H1 (cell line): Measurements from ENCODE around the gene ZNF468. TPM values are rescaled to one million over a fixed set of nuclear protein-coding genes. Genes with fewer than 3 reads are reported as not detected.
"Not testable (repeated sequence)": the region's sequence is repeated elsewhere in the genome, so short reads cannot be mapped to it uniquely, and the experiment has no call there.

Experiments used
- CTCF ChIA-PET: fragments of 300-600 bp; sonication (Branson Sonifier 250); formaldehyde crosslinking; loops from one replicate; lab custom pipeline; 2021; ENCODE audit not compliant: partially characterized antibody; lab: Charles Lee
- POLR2A ChIA-PET: fragments of 300-600 bp; sonication (Branson Sonifier 250); formaldehyde crosslinking; loops from one replicate; lab custom pipeline; 2021; ENCODE audit warnings: inconsistent platforms; ENCODE audit not compliant: partially characterized antibody; lab: Charles Lee
- DNase-seq, 2 experiments: peaks; one replicate each; pipeline versions ENCODE4 v3.0.0 to v3.0.0-alpha.2; 2010 to 2022; ENCODE audit warnings: low spot score in 2 of 2, low read depth in 1 of 2, mixed read lengths in 1 of 2
- FAIRE-seq: peaks from 2 replicates; lab custom pipeline; 2011; peaks lifted over from hg19 to GRCh38; lab: Jason Lieb, UNC
- H2AFZ ChIP-seq: 2 replicates; pipeline ENCODE4 v1.8.1; 2012; ENCODE audit warnings: low read length, inconsistent platforms
- H2AK5ac ChIP-seq: 2 replicates; pipeline ENCODE4 v1.6.1; 2013; ENCODE audit warnings: low read depth, low read length
- H2BK120ac ChIP-seq: replicated peaks from 2 replicates; pipeline ENCODE3; 2013; ENCODE audit warnings: low read depth, low read length, inconsistent platforms
- H2BK12ac ChIP-seq: 2 replicates; pipeline ENCODE4 v1.6.1; 2013; ENCODE audit warnings: low read depth, low read length
- H2BK15ac ChIP-seq: 2 replicates; pipeline ENCODE4 v1.6.1; 2013; ENCODE audit warnings: low read length
- H2BK20ac ChIP-seq: 2 replicates; pipeline ENCODE4 v1.6.1; 2013; ENCODE audit warnings: low read length
- H2BK5ac ChIP-seq: 2 replicates; pipeline ENCODE4 v1.6.1; 2013; ENCODE audit warnings: low read depth, low read length
- H3K14ac ChIP-seq: 2 replicates; pipeline ENCODE4 v1.6.1; 2013; ENCODE audit warnings: inconsistent platforms; ENCODE audit not compliant: insufficient read length
- H3K18ac ChIP-seq: 2 replicates; pipeline ENCODE4 v1.6.1; 2013; ENCODE audit warnings: low read length; ENCODE audit errors: extremely low read depth
- H3K23ac ChIP-seq: 2 replicates; pipeline ENCODE4 v1.6.1; 2013; ENCODE audit warnings: inconsistent platforms; ENCODE audit not compliant: insufficient read length
- H3K23me2 ChIP-seq: 2 replicates; pipeline ENCODE4 v1.6.1; 2013; ENCODE audit warnings: low read depth, low read length
- H3K27ac ChIP-seq: 2 replicates; pipeline ENCODE4 v1.6.1; 2011; ENCODE audit warnings: low read depth, low read length, inconsistent platforms
- H3K27me3 ChIP-seq, 4 experiments: replicated peaks in 1 of 4; 1 replicate in 1 of 4; 2 replicates in 3 of 4; pipeline versions ENCODE4 v1.6.1 to v1.8.1; 2011 to 2013; ENCODE audit warnings: low read length in 3 of 4, mild to moderate bottlenecking in 3 of 4, inconsistent platforms in 2 of 4, mixed read lengths in 2 of 4, moderate library complexity in 1 of 4; ENCODE audit not compliant: control insufficient read depth in 3 of 4, insufficient read depth in 3 of 4; ENCODE audit errors: extremely low read depth in 1 of 4
- H3K36me3 ChIP-seq, 4 experiments: 2 replicates each; pipeline versions ENCODE4 v1.6.1 to v1.8.1; 2011 to 2013; ENCODE audit warnings: mild to moderate bottlenecking in 4 of 4, low read length in 3 of 4, moderate library complexity in 2 of 4, control low read depth in 1 of 4, inconsistent platforms in 1 of 4; ENCODE audit not compliant: insufficient read depth in 4 of 4, control insufficient read depth in 2 of 4
- H3K4ac ChIP-seq: replicated peaks from 2 replicates; pipeline ENCODE3; 2013; ENCODE audit warnings: low read length, low read depth, mixed read lengths, inconsistent platforms; ENCODE audit not compliant: insufficient read length
- H3K4me1 ChIP-seq, 4 experiments: replicated peaks in 1 of 4; 1 replicate in 1 of 4; 2 replicates in 3 of 4; pipeline versions ENCODE4 v1.6.1 to v1.8.1; 2011 to 2013; ENCODE audit warnings: low read length in 3 of 4, inconsistent platforms in 2 of 4, mixed read lengths in 1 of 4; ENCODE audit not compliant: insufficient read depth in 4 of 4, control insufficient read depth in 3 of 4
- H3K4me2 ChIP-seq, 2 experiments: 2 replicates each; pipeline versions ENCODE4 v1.6.1 to v1.8.1; 2011 to 2013; ENCODE audit warnings: low read depth in 2 of 2, low read length in 2 of 2, control low read depth in 1 of 2, inconsistent platforms in 1 of 2, mild to moderate bottlenecking in 1 of 2; ENCODE audit not compliant: insufficient read depth in 1 of 2
- H3K4me3 ChIP-seq, 4 experiments: fragments of 200-600, 300-600 bp in 1 of 4; sonication (generic), shearing (Covaris generic), sonication (Bioruptor Twin) in 1 of 4; 2 replicates each; pipeline versions ENCODE4 v1.5.1 to v1.8.1; 2011 to 2016; ENCODE audit warnings: low read length in 4 of 4, low read depth in 3 of 4, control low read depth in 2 of 4, inconsistent platforms in 2 of 4, mild to moderate bottlenecking in 2 of 4, mixed read lengths in 1 of 4, moderate library complexity in 1 of 4; ENCODE audit not compliant: insufficient read depth in 2 of 4; ENCODE audit errors: extremely low read depth in 1 of 4
- H3K56ac ChIP-seq: replicated peaks from 2 replicates; pipeline ENCODE3; 2013; ENCODE audit warnings: low read depth, mild to moderate bottlenecking, mixed read lengths, low read length, inconsistent platforms; ENCODE audit not compliant: insufficient read length
- H3K79me1 ChIP-seq: 2 replicates; pipeline ENCODE4 v1.6.1; 2013; ENCODE audit warnings: low read depth, low read length, control low read depth
- H3K79me2 ChIP-seq, 2 experiments: 2 replicates each; pipeline versions ENCODE4 v1.6.1 to v1.8.1; 2012 to 2013; ENCODE audit warnings: low read length in 2 of 2, mild to moderate bottlenecking in 2 of 2, inconsistent platforms in 1 of 2; ENCODE audit not compliant: insufficient read depth in 2 of 2, control insufficient read depth in 1 of 2
- H3K9ac ChIP-seq, 4 experiments: replicated peaks in 1 of 4; 1 replicate in 1 of 4; 2 replicates in 3 of 4; pipeline versions ENCODE4 v1.6.1 to v1.8.1; 2011 to 2013; ENCODE audit warnings: low read depth in 3 of 4, low read length in 3 of 4, control low read depth in 2 of 4, mild to moderate bottlenecking in 2 of 4, moderate library complexity in 2 of 4, inconsistent platforms in 1 of 4; ENCODE audit errors: extremely low read depth in 1 of 4
- H3K9me3 ChIP-seq, 2 experiments: 2 replicates each; pipeline versions ENCODE4 v1.6.1 to v1.8.1; 2012 to 2013; ENCODE audit warnings: mild to moderate bottlenecking in 2 of 2, moderate library complexity in 2 of 2, control low read depth in 1 of 2, inconsistent platforms in 1 of 2, low read depth in 1 of 2, low read length in 1 of 2, mixed read lengths in 1 of 2; ENCODE audit not compliant: insufficient read depth in 2 of 2
- H4K20me1 ChIP-seq, 2 experiments: replicated peaks in 1 of 2; 2 replicates each; pipeline versions ENCODE3 to v1.8.1; 2011 to 2013; ENCODE audit warnings: inconsistent platforms in 2 of 2, low read length in 2 of 2, mild to moderate bottlenecking in 1 of 2; ENCODE audit not compliant: insufficient read depth in 2 of 2, control insufficient read depth in 1 of 2
- H4K5ac ChIP-seq: 2 replicates; pipeline ENCODE4 v1.6.1; 2013; ENCODE audit warnings: low read length, low read depth, mixed read lengths, inconsistent platforms; ENCODE audit not compliant: insufficient read length
- H4K8ac ChIP-seq: 2 replicates; pipeline ENCODE4 v1.8.0; 2013; ENCODE audit warnings: mild to moderate bottlenecking, moderate library complexity, low read length, inconsistent platforms; ENCODE audit not compliant: insufficient read depth; ENCODE audit errors: extremely low read depth
- H4K91ac ChIP-seq: replicated peaks from 2 replicates; pipeline ENCODE3; 2013; ENCODE audit warnings: low read length, mixed read lengths, inconsistent platforms; ENCODE audit not compliant: insufficient read length
- WGBS, 2 experiments: shearing (Covaris generic) in 1 of 2; methylation state at CpG; one replicate each; pipeline versions ENCODE4 v1.1.6 to v1.1.7; 2013 to 2015; ENCODE audit warnings: low lambda C conversion rate in 2 of 2, mixed read lengths in 2 of 2, inconsistent platforms in 1 of 2, low coverage in 1 of 2, missing lambda C conversion rate in 1 of 2; ENCODE audit not compliant: insufficient replicate concordance in 2 of 2, insufficient coverage in 1 of 2, insufficient read length in 1 of 2; ENCODE audit errors: extremely low coverage in 1 of 2, missing lambda C conversion rate in 1 of 2; 5-methylcytosine and 5-hydroxymethylcytosine counted together
- polyA plus RNA-seq, 7 experiments: library from polyadenylated mRNA; depleted of rRNA in 3 of 7; stranded (reverse) in 5 of 7; unstranded in 2 of 7; fragments of >200 nt in 5 of 7; fragments of 200-250 nt in 2 of 7; gene quantifications; 1 replicate in 5 of 7; 2 replicates in 1 of 7; 4 replicates in 1 of 7; pipeline versions ENCODE4 v1.2.1 to v1.2.3, GENCODE V29; 2011 to 2013; ENCODE audit warnings: missing spikeins in 2 of 7, mixed read lengths in 2 of 7
- total RNA-seq: library from RNA; stranded (reverse); fragmentation: NEBNext Ultra II Directional; extraction: Animal tissue kit (Norgen Biotek cat#: 25700); gene quantifications from 2 replicates; pipeline ENCODE4 v1.2.1, GENCODE V29; 2021

ZNF468 gene
- total and polyA plus RNA-seq, 2 of the 8 experiments (the other 6 are each of a cell fraction or from before 2014, with no cell fraction given), result 13.5 to 26.1 TPM

DNA sequence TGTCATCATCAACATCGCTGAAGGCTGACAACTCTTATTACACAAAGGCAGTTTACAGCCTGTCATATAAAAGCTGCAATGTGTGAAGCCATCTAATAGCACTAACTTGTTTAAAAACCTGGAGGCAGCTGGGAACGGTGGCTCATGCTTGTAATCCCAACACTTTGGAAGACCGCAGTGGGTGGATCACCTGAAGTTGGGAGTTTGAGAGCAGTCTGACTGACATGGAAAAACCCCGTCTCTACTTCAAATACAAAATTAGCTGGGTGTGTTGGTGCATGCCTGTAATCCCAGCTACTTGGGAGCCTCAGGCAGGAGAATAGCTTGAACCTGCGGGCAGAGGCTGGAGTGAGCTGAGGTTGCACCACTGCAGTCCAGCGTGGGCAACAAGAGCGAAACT, 27.6 kb downstream of the ZNF468 start:
- H3K79me2 ChIP-seq, H3K23me2 ChIP-seq, H3K18ac ChIP-seq, CTCF ChIA-PET, H2AFZ ChIP-seq, H4K5ac ChIP-seq, H4K20me1 ChIP-seq, H3K79me1 ChIP-seq, H3K9me3 ChIP-seq, H3K27me3 ChIP-seq, H3K9ac ChIP-seq, H4K91ac ChIP-seq, DNase-seq, H4K8ac ChIP-seq, H3K23ac ChIP-seq, H2BK15ac ChIP-seq, POLR2A ChIA-PET, H3K56ac ChIP-seq, FAIRE-seq, H2BK20ac ChIP-seq, H2AK5ac ChIP-seq, H3K27ac ChIP-seq, H2BK5ac ChIP-seq, H3K4me2 ChIP-seq, H3K4ac ChIP-seq, H2BK120ac ChIP-seq, H3K4me3 ChIP-seq, H2BK12ac ChIP-seq, H3K4me1 ChIP-seq, H3K14ac ChIP-seq, H3K36me3 ChIP-seq: not testable (repeated sequence)
- WGBS, 2 experiments, result 81% methylated on average over 7 of the region's 7 CpGs; no CpG with 5 or more reads in 1 of the 2 experiments
